A549 (cell line): ENCODE measurements around the gene ABCC1. TPM values are rescaled to one million over a fixed set of nuclear protein-coding genes. Genes with fewer than 3 reads are reported as not detected.

Experiments
- ATAC-seq, 2 experiments: fragments of 200-7000 bp in 1 of 2; fragments of >200 bp in 1 of 2; cut with Nextera tagmentation in 1 of 2; cut with Tn5 transposase in 1 of 2; 3 replicates each; pipeline versions ENCODE4 v1.8.0 to v1.9.1; 2018 to 2020; ENCODE audit warnings: mild to moderate bottlenecking in 1 of 2, moderate library complexity in 1 of 2
- CTCF ChIA-PET: fragments of 300-600 bp; sonication (Branson Sonifier 250); formaldehyde crosslinking; extraction: SDS; loops from one replicate; lab custom pipeline; 2021; ENCODE audit warnings: antibody characterized with exemption, inconsistent platforms; lab: Yijun Ruan, JAX
- POLR2A ChIA-PET: fragments of 350-600 bp; formaldehyde crosslinking; extraction: SDS; loops from one replicate; lab custom pipeline; 2021; ENCODE audit warnings: antibody characterized with exemption, inconsistent platforms; lab: Yijun Ruan, JAX
- DNase-seq, 2 experiments: peaks; one replicate each; pipeline versions ENCODE4 v3.0.0 to v3.0.0-alpha.2; 2011 to 2016; ENCODE audit warnings: low read depth in 1 of 2, low spot score in 1 of 2
- FAIRE-seq: peaks from 2 replicates; lab custom pipeline; 2011; peaks lifted over from hg19 to GRCh38; lab: Jason Lieb, UNC
- H3K27ac ChIP-seq, 2 experiments: fragments of >200 bp; sonication (Bioruptor Twin); formaldehyde crosslinking; 3 replicates each; pipeline ENCODE4 v1.5.1; 2016 to 2017
- H3K4me1 ChIP-seq: fragments of >200 bp; sonication (Bioruptor Twin); formaldehyde crosslinking; 3 replicates; pipeline ENCODE4 v1.6.1; 2016
- H3K4me2 ChIP-seq: fragments of >200 bp; sonication (Bioruptor Twin); formaldehyde crosslinking; 3 replicates; pipeline ENCODE4 v1.6.1; 2016
- H3K4me3 ChIP-seq: fragments of >200 bp; sonication (Bioruptor Twin); formaldehyde crosslinking; 3 replicates; pipeline ENCODE4 v1.5.1; 2016
- H3K9me3 ChIP-seq: fragments of >200 bp; sonication (Bioruptor Twin); formaldehyde crosslinking; 3 replicates; pipeline ENCODE4 v1.6.1; 2016
- BHLHE40 ChIP-seq: IDR thresholded peaks from 2 replicates; pipeline ENCODE4 v1.6.1; 2012; ENCODE audit warnings: low read depth, low read length, inconsistent platforms
- CBX8 ChIP-seq: fragments of 200-600 bp; sonication (generic); IDR thresholded peaks from 2 replicates; pipeline ENCODE4 v1.6.1; 2016
- CEBPB ChIP-seq, 2 experiments: fragments of >200 bp in 1 of 2; sonication (Bioruptor Twin) in 1 of 2; formaldehyde crosslinking in 1 of 2; IDR thresholded peaks; 2 replicates each; pipeline ENCODE4 v1.6.1; 2012 to 2016
- CHD2 ChIP-seq: fragments of 150-350 bp; IDR thresholded peaks from 2 replicates; pipeline ENCODE4 v1.6.1; 2014; ENCODE audit warnings: low read length; ENCODE audit not compliant: partially characterized antibody
- CHD4 ChIP-seq: fragments of 200-600 bp; sonication (generic); IDR thresholded peaks from 2 replicates; pipeline ENCODE4 v1.6.1; 2016; ENCODE audit warnings: antibody characterized with exemption, mild to moderate bottlenecking, borderline replicate concordance
- EHF ChIP-seq: fragments of 250-450 bp; sonication (Bioruptor Pico); IDR thresholded peaks from 2 replicates; pipeline ENCODE4 v1.5.0; 2020; ENCODE audit warnings: mild to moderate bottlenecking
- EP300 ChIP-seq, 2 experiments: fragments of >200 bp; sonication (Bioruptor Twin); formaldehyde crosslinking; IDR thresholded peaks; 2 replicates in 1 of 2; 3 replicates in 1 of 2; pipeline ENCODE4 v1.6.1; 2016 to 2017
- FOSB ChIP-seq: fragments of 250-450 bp; sonication (Bioruptor Pico); IDR thresholded peaks from 2 replicates; pipeline ENCODE4 v1.5.0; 2020; ENCODE audit warnings: mild to moderate bottlenecking, moderate library complexity
- FOSL2 ChIP-seq, 2 experiments: fragments of 450-650 bp in 1 of 2; fragments of >200 bp in 1 of 2; sonication (Bioruptor Twin) in 1 of 2; formaldehyde crosslinking; IDR thresholded peaks; 2 replicates each; pipeline versions ENCODE4 v1.5.0 to v1.6.1; 2016 to 2020; ENCODE audit warnings: mild to moderate bottlenecking in 1 of 2, moderate library complexity in 1 of 2
- GATA3 ChIP-seq: IDR thresholded peaks from 2 replicates; pipeline ENCODE4 v1.6.1; 2012; ENCODE audit warnings: borderline replicate concordance
- HOXB13 ChIP-seq: fragments of 250-450 bp; sonication (Bioruptor Pico); IDR thresholded peaks from 2 replicates; pipeline ENCODE4 v1.5.0; 2020; ENCODE audit warnings: low read depth, mild to moderate bottlenecking, moderate library complexity
- HOXB5 ChIP-seq: fragments of 250-450 bp; sonication (Bioruptor Pico); IDR thresholded peaks from 2 replicates; pipeline ENCODE4 v1.5.0; 2020; ENCODE audit warnings: mild to moderate bottlenecking, moderate library complexity
- JUN ChIP-seq, 2 experiments: fragments of >200 bp; sonication (Bioruptor Twin); formaldehyde crosslinking; IDR thresholded peaks; 2 replicates in 1 of 2; 3 replicates in 1 of 2; pipeline ENCODE4 v1.6.1; 2016 to 2017
- JUNB ChIP-seq: fragments of >200 bp; sonication (Bioruptor Twin); formaldehyde crosslinking; IDR thresholded peaks from 2 replicates; pipeline ENCODE4 v1.6.1; 2016
- MAFK ChIP-seq: fragments of 450-650 bp; IDR thresholded peaks from 2 replicates; pipeline ENCODE4 v1.6.1; 2014; ENCODE audit not compliant: partially characterized antibody
- MYC ChIP-seq: IDR thresholded peaks from 2 replicates; pipeline ENCODE4 v1.6.1; 2012; ENCODE audit warnings: mild to moderate bottlenecking, inconsistent platforms, low read length, improper control_type of control experiment, borderline replicate concordance
- NFE2L2 ChIP-seq: fragments of 150-350 bp; conservative IDR thresholded peaks from 2 replicates; pipeline ENCODE4 v1.6.1; 2014; ENCODE audit warnings: low read length
- NPAS2 ChIP-seq: fragments of 250-450 bp; sonication (Bioruptor Pico); IDR thresholded peaks from 2 replicates; pipeline ENCODE4 v1.8.0; 2022; ENCODE audit warnings: mild to moderate bottlenecking, moderate library complexity, borderline replicate concordance
- PHF8 ChIP-seq: fragments of 200-600 bp; sonication (generic); IDR thresholded peaks from 2 replicates; pipeline ENCODE4 v1.6.1; 2016; ENCODE audit warnings: low read depth, mild to moderate bottlenecking, antibody characterized with exemption, moderate library complexity, borderline replicate concordance
- POLR2AphosphoS2 ChIP-seq: conservative IDR thresholded peaks from 2 replicates; pipeline ENCODE4 v1.6.1; 2012; ENCODE audit warnings: low read length, improper control_type of control experiment, inconsistent platforms
- RAD21 ChIP-seq, 2 experiments: fragments of >200 bp in 1 of 2; sonication (Bioruptor Twin) in 1 of 2; formaldehyde crosslinking in 1 of 2; IDR thresholded peaks in 1 of 2; conservative IDR thresholded peaks in 1 of 2; 2 replicates in 1 of 2; 3 replicates in 1 of 2; pipeline ENCODE4 v1.6.1; 2012 to 2018; ENCODE audit warnings: inconsistent platforms in 1 of 2
- SMC3 ChIP-seq: fragments of >200 bp; sonication (Bioruptor Twin); formaldehyde crosslinking; IDR thresholded peaks from 3 replicates; pipeline ENCODE4 v1.6.1; 2018; ENCODE audit warnings: inconsistent platforms
- SREBF2 ChIP-seq: fragments of 450-650 bp; IDR thresholded peaks from 2 replicates; pipeline ENCODE4 v1.6.1; 2014; ENCODE audit warnings: mild to moderate bottlenecking, moderate library complexity
- ZFP36 ChIP-seq: fragments of 450-650 bp; IDR thresholded peaks from 2 replicates; pipeline ENCODE4 v1.6.1; 2014; ENCODE audit warnings: borderline replicate concordance; ENCODE audit not compliant: partially characterized antibody
- ZNF302 ChIP-seq: fragments of 250-450 bp; sonication (Bioruptor Pico); IDR thresholded peaks from 2 replicates; pipeline ENCODE4 v1.9.0; 2021; ENCODE audit warnings: inconsistent platforms, mild to moderate bottlenecking, moderate library complexity
- WGBS: methylation state at CpG from one replicate; pipeline ENCODE4 v1.1.6; 2017; ENCODE audit errors: missing lambda C conversion rate; 5-methylcytosine and 5-hydroxymethylcytosine counted together
- polyA plus RNA-seq, 4 experiments: library from polyadenylated mRNA; depleted of rRNA in 3 of 4; stranded (reverse); fragments of >200 nt; fragmentation: RNase III in 1 of 4; extraction: RNeasy Plus Mini Kit Qiagen cat#74134 plus additional on column Dnase treatment in 1 of 4; gene quantifications; 2 replicates in 3 of 4; 3 replicates in 1 of 4; pipeline ENCODE4 v1.2.3, GENCODE V29; 2011 to 2017
- TF ChIP-seq, protein P1 (sequence below): IDR thresholded peaks from 2 replicates; pipeline ENCODE4 v1.6.1; 2012
- TF ChIP-seq, protein P2 (sequence below): fragments of >200 bp; sonication (Bioruptor Twin); formaldehyde crosslinking; IDR thresholded peaks from 3 replicates; pipeline ENCODE4 v1.6.1; 2016
- TF ChIP-seq, protein P3 (sequence below): fragments of 250-450 bp; sonication (Bioruptor Pico); IDR thresholded peaks from 2 replicates; pipeline ENCODE4 v1.5.0; 2020; ENCODE audit warnings: low read depth, mild to moderate bottlenecking, moderate library complexity
- TF ChIP-seq, protein P4 (sequence below): fragments of 450-650 bp; IDR thresholded peaks from 2 replicates; pipeline ENCODE4 v1.6.1; 2014; ENCODE audit warnings: antibody characterized with exemption
- TF ChIP-seq, protein P5 (sequence below): IDR thresholded peaks from 2 replicates; pipeline ENCODE4 v1.6.1; 2012; ENCODE audit warnings: low read depth, borderline replicate concordance
- TF ChIP-seq, protein P6 (sequence below): IDR thresholded peaks from 2 replicates; pipeline ENCODE4 v1.6.1; 2012
- TF ChIP-seq, protein P7 (sequence below): fragments of >200 bp; sonication (Bioruptor Twin); formaldehyde crosslinking; IDR thresholded peaks from 2 replicates; pipeline ENCODE4 v1.6.1; 2016

ABCC1 gene
- polyA plus RNA-seq, 2 of the 4 experiments (the other 2 are of a cell fraction): 56.5 to 93.8 TPM

DNA sequence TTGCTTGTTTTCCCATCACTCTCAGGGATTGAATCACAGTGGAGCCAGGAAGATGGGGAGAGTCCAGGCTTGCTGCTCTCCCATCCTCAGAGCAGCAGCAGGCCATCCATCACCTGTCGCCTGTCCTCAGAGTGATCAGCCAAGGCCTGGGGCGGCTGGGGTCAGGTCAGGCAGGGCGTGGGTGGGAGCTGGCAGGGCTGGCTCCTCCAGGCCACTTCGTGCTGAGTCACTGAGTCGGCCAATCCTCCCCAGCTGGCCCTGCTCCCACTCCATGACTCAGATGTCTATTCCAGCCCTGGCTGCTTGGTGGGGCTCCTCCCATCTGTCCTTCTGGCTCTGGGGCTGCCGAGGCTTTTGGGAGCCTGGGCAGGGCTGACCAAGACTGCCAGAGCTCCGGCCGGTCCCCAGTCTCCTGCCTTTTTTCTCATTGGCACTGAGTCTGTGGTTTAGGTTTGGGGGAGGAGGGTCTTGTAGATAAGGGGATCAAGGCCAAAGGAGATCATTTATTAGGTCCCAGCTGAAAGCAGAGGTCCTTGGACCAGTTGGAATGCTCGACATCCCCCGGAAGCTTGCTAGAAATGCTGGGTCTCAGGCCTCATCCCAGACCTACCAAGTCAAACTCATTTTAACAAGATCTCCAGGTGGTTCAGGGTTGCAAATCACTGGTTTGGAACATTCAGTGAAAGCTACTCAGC, 72.7 kb downstream of the ABCC1 start:
- Histone ChIP-seq H3K4me1 (peaks cover 94% of the 10 kb centered on the region), H3K9me3 (no peaks in the 10 kb centered on the region)
- CTCF ChIA-PET: interaction anchor here (0.8 to 4.5 kb wide), 10 partner anchors 13 to 257 kb away, joined by 3 to 26 read pairs (median 4); no protein-coding TSS in a partner anchor
- TF ChIP-seq FOSL2 (IDR thresholded peaks at IDR 0.05) (peak; percentile 80), FOSL2 (CRISPR knock-in tag; IDR thresholded peaks at IDR 0.05) (peak; percentile 99), BHLHE40 (no peak), FOSB (CRISPR knock-in tag) (no peak), JUN (IDR thresholded peaks at IDR 0.05) (peak; percentile 68 to 87; a peak in 4 of 5 replicates), GATA3 (peak; percentile 88), MAFK (peak; percentile 99), CEBPB (IDR thresholded peaks at IDR 0.05) (peak in 1 of 2 experiments; percentile 33; a peak in 1 of 4 replicates), PHF8 (no peak), CHD4 (no peak), SREBF2 (no peak), JUNB (peak; percentile 77), CHD2 (no peak), SMC3 (peak; percentile 39; the same call in 1 of the 3 replicates), HOXB13 (0 out of 2 replicates have a peak, but pooled peaks have one; percentile 8), NFE2L2 (peak; percentile 92), EP300 (IDR thresholded peaks at IDR 0.05) (peak; percentile 41 to 75; a peak in 3 of 5 replicates), HOXB5 (peak; percentile 99), RAD21 (conservative IDR thresholded peaks at IDR 0.05 in 1 of 2, IDR thresholded peaks at IDR 0.05 in 1 of 2) (peak; percentile 9 to 47; a peak in 4 of 5 replicates), EHF (peak; percentile 38; the same call in 1 of the 2 replicates), ZNF302 (CRISPR knock-in tag) (peak; percentile 40; the same call in 1 of the 2 replicates), MYC (no peak), ZFP36 (no peak), NPAS2 (CRISPR knock-in tag) (no peak), CBX8 (no peak), POLR2AphosphoS2 (0 out of 2 replicates have a peak, but pooled peaks have one; percentile 25)
- TF ChIP-seq, protein P1, sequence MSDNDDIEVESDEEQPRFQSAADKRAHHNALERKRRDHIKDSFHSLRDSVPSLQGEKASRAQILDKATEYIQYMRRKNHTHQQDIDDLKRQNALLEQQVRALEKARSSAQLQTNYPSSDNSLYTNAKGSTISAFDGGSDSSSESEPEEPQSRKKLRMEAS: peak; percentile 83
- TF ChIP-seq, protein P2, sequence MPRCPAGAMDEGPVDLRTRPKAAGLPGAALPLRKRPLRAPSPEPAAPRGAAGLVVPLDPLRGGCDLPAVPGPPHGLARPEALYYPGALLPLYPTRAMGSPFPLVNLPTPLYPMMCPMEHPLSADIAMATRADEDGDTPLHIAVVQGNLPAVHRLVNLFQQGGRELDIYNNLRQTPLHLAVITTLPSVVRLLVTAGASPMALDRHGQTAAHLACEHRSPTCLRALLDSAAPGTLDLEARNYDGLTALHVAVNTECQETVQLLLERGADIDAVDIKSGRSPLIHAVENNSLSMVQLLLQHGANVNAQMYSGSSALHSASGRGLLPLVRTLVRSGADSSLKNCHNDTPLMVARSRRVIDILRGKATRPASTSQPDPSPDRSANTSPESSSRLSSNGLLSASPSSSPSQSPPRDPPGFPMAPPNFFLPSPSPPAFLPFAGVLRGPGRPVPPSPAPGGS: 0 out of 3 replicates have a peak, but pooled peaks have one; percentile 52
- TF ChIP-seq, protein P3, sequence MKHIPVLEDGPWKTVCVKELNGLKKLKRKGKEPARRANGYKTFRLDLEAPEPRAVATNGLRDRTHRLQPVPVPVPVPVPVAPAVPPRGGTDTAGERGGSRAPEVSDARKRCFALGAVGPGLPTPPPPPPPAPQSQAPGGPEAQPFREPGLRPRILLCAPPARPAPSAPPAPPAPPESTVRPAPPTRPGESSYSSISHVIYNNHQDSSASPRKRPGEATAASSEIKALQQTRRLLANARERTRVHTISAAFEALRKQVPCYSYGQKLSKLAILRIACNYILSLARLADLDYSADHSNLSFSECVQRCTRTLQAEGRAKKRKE (CRISPR knock-in tag): peak; percentile 31; the same call in 1 of the 2 replicates
- TF ChIP-seq, protein P4, sequence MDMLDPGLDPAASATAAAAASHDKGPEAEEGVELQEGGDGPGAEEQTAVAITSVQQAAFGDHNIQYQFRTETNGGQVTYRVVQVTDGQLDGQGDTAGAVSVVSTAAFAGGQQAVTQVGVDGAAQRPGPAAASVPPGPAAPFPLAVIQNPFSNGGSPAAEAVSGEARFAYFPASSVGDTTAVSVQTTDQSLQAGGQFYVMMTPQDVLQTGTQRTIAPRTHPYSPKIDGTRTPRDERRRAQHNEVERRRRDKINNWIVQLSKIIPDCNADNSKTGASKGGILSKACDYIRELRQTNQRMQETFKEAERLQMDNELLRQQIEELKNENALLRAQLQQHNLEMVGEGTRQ: no peak
- TF ChIP-seq, protein P5, sequence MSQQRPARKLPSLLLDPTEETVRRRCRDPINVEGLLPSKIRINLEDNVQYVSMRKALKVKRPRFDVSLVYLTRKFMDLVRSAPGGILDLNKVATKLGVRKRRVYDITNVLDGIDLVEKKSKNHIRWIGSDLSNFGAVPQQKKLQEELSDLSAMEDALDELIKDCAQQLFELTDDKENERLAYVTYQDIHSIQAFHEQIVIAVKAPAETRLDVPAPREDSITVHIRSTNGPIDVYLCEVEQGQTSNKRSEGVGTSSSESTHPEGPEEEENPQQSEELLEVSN: no peak
- TF ChIP-seq, protein P6, sequence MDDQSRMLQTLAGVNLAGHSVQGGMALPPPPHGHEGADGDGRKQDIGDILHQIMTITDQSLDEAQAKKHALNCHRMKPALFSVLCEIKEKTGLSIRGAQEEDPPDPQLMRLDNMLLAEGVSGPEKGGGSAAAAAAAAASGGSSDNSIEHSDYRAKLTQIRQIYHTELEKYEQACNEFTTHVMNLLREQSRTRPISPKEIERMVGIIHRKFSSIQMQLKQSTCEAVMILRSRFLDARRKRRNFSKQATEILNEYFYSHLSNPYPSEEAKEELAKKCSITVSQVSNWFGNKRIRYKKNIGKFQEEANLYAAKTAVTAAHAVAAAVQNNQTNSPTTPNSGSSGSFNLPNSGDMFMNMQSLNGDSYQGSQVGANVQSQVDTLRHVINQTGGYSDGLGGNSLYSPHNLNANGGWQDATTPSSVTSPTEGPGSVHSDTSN: peak; percentile 89
- TF ChIP-seq, protein P7, sequence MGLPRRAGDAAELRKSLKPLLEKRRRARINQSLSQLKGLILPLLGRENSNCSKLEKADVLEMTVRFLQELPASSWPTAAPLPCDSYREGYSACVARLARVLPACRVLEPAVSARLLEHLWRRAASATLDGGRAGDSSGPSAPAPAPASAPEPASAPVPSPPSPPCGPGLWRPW: no peak
- TF ChIP-seq, all 56 proteins: peak for 19
- POLR2A ChIA-PET: interaction anchor here (0.6 to 1.8 kb wide), 10 partner anchors 24 to 197 kb away, joined by 3 to 6 read pairs (median 4); partner anchors contain the start of gene CEP20
- DNase-seq (peak; percentile 97 to 98), ATAC-seq (peak; percentile 90 to 94), FAIRE-seq (peak; percentile 39)
- H3K4me2 ChIP-seq: peak overlapping the region; percentile 78
- 0 out of 3 replicates have a peak overlapping the region, but pooled peaks have one; percentile 7 for H3K4me3 ChIP-seq
- 10% methylated on average over 8 of the region's 10 CpGs for WGBS
- peak overlapping the region; percentile 95 to 97 for H3K27ac ChIP-seq
